Colonic mucosa (tissue), 4 donors: ENCODE results near the gene CERT1. TPM values are rescaled to one million over a fixed set of nuclear protein-coding genes. Genes with fewer than 3 reads are reported as not detected.

Source experiments
- DNase-seq: peaks from one replicate; pipeline ENCODE4 v3.0.0-alpha.2; 2020
- H3K27ac ChIP-seq: fragments of 200-600 bp; one replicate; pipeline ENCODE4 v1.8.0; 2021
- H3K27me3 ChIP-seq: fragments of 200-600 bp; one replicate; pipeline ENCODE4 v1.8.0; 2021
- H3K36me3 ChIP-seq: fragments of 200-600 bp; one replicate; pipeline ENCODE4 v1.8.0; 2021
- H3K4me1 ChIP-seq: fragments of 200-600 bp; one replicate; pipeline ENCODE4 v1.8.0; 2021; ENCODE audit warnings: mild to moderate bottlenecking
- H3K4me3 ChIP-seq: fragments of 200-600 bp; one replicate; pipeline ENCODE4 v1.8.0; 2021
- H3K9ac ChIP-seq, 2 donors: one replicate each; pipeline ENCODE4 v1.7.0; 2013; ENCODE audit warnings: control low read depth in 2 of 2, low read depth in 2 of 2, low read length in 2 of 2
- H3K9me3 ChIP-seq: fragments of 200-600 bp; one replicate; pipeline ENCODE4 v1.8.0; 2021
- CTCF ChIP-seq: fragments of 200-600 bp; IDR thresholded peaks from one replicate; pipeline ENCODE4 v1.8.0; 2022; ENCODE audit warnings: antibody characterized with exemption, mild to moderate bottlenecking
- intact Hi-C: fragments of 100-400 bp; cut with DNase I; formaldehyde crosslinking; loops from one replicate; pipeline ENCODE4 v1.14.1; 2022
- total RNA-seq, 2 donors: library from RNA; stranded (reverse); fragmentation: NEBNext Ultra II Directional in 1 of 2; extraction: Animal tissue kit (Norgen Biotek cat#: 25700) in 1 of 2; gene quantifications; one replicate each; pipeline ENCODE4 v1.2.1, GENCODE V29; 2021
- donor health status: healthy.
- donor health status: DM: no; HTN: no; CAD: no.
- donor health status: DM: no; HTN: no; CAD: no.

CERT1 gene
- total RNA-seq, 2 donors from 2014 or later = 34.0 to 44.5 TPM

GRCh38 chr5:75471193-75471592 lies 40.2 kb downstream of the CERT1 start:
- DNase-seq = no peak
- intact Hi-C loops = no loop called here
- no peak overlapping the region for H3K4me3 ChIP-seq
- no peak overlapping the region for H3K9ac ChIP-seq
- H3K27ac ChIP-seq = no peak overlapping the region
- no peaks in the 10 kb centered on the region for H3K9me3 ChIP-seq
- TF ChIP-seq CTCF = no peak
- H3K27me3 ChIP-seq = no peaks in the 10 kb centered on the region
- no peaks in the 10 kb centered on the region for H3K4me1 ChIP-seq
- H3K36me3 ChIP-seq = no peaks in the 10 kb centered on the region

- H3K27me3 ChIP-seq = no peaks in the 10 kb centered on the region
- no peak overlapping the region for H3K4me3 ChIP-seq
- H3K9me3 ChIP-seq = no peaks in the 10 kb centered on the region
- no peak for TF ChIP-seq CTCF
- no peaks in the 10 kb centered on the region for H3K36me3 ChIP-seq
- H3K27ac ChIP-seq = no peak overlapping the region
- no peak for DNase-seq
- no peaks in the 10 kb centered on the region for H3K4me1 ChIP-seq
- H3K9ac ChIP-seq = no peak overlapping the region
- intact Hi-C loops = no loop called here
Measured at GRCh38 chr5:75469017-75469416, 42.4 kb downstream of the CERT1 start.

GRCh38 chr5:75468593-75468992 lies 42.8 kb downstream of the CERT1 start:
- Histone ChIP-seq H3K4me3 (no peak overlapping the region), H3K27me3 (no peaks in the 10 kb centered on the region), H3K9me3 (no peaks in the 10 kb centered on the region), H3K9ac (no peak overlapping the region), H3K36me3 (no peaks in the 10 kb centered on the region), H3K27ac (no peak overlapping the region), H3K4me1 (no peaks in the 10 kb centered on the region)
- intact Hi-C loops = no loop called here
- TF ChIP-seq CTCF = no peak
- DNase-seq = no peak

- DNase-seq = no peak
Measured at GRCh38 chr5:75466006-75466716, 45.3 kb downstream of the CERT1 start.

GRCh38 chr5:75465480-75465879 lies 45.9 kb downstream of the CERT1 start:
- TF ChIP-seq CTCF = no peak

More at GRCh38 chr5:75466006-75466716, 45.3 kb downstream of the CERT1 start:
- Histone ChIP-seq H3K36me3 (no peaks in the 10 kb centered on the region), H3K27ac (no peak overlapping the region), H3K9me3 (no peaks in the 10 kb centered on the region), H3K4me1 (no peaks in the 10 kb centered on the region), H3K27me3 (no peaks in the 10 kb centered on the region), H3K9ac (no peak overlapping the region), H3K4me3 (no peak overlapping the region)
- TF ChIP-seq CTCF = no peak
- intact Hi-C loops = no loop called here

More at GRCh38 chr5:75465480-75465879, 45.9 kb downstream of the CERT1 start:
- peaks cover 6% of the 10 kb centered on the region for H3K4me1 ChIP-seq
- H3K9me3 ChIP-seq = no peaks in the 10 kb centered on the region
- H3K36me3 ChIP-seq = no peaks in the 10 kb centered on the region
- no peak for DNase-seq
- intact Hi-C loops = no loop called here
- H3K27ac ChIP-seq = no peak overlapping the region
- no peaks in the 10 kb centered on the region for H3K27me3 ChIP-seq
- no peak overlapping the region for H3K4me3 ChIP-seq
- H3K9ac ChIP-seq = no peak overlapping the region
